Measurements from ENCODE around the gene MRC1.

Gene MRC1

GRCh38 chr10:17808971-17809841 is at the start of gene MRC1:
MRC1 (plus strand) TSS chr10:17809348; CDS start chr10:17809466, 118 bp downstream.
- DNase-seq = no peak

GRCh38 chr10:17764142-17764541 is 45.0 kb upstream of the MRC1 start:
- no peak for DNase-seq

- no peak for DNase-seq
Measured at GRCh38 chr10:17765602-17766001, 43.5 kb upstream of the MRC1 start.

- DNase-seq = no peak
Measured at GRCh38 chr10:17766731-17767130, 42.4 kb upstream of the MRC1 start.

GRCh38 chr10:17768496-17768895 is 40.7 kb upstream of the MRC1 start:
- DNase-seq = no peak

- no peak for DNase-seq
Measured at GRCh38 chr10:17768957-17769356, 40.2 kb upstream of the MRC1 start.

- DNase-seq = no peak
Measured at GRCh38 chr10:17771017-17771416, 38.1 kb upstream of the MRC1 start.

- DNase-seq = no peak
Measured at GRCh38 chr10:17779784-17780183, 29.4 kb upstream of the MRC1 start.

GRCh38 chr10:17780727-17781126 is 28.4 kb upstream of the MRC1 start:
- DNase-seq = no peak

GRCh38 chr10:17781856-17782255 is 27.3 kb upstream of the MRC1 start:
- DNase-seq = no peak

- no peak for DNase-seq
Measured at GRCh38 chr10:17782921-17783665, 26.1 kb upstream of the MRC1 start.

- DNase-seq = no peak
Measured at GRCh38 chr10:17783751-17784150, 25.4 kb upstream of the MRC1 start.

GRCh38 chr10:17784688-17785087 is 24.5 kb upstream of the MRC1 start:
- no peak for DNase-seq

GRCh38 chr10:17785276-17785930 is 23.7 kb upstream of the MRC1 start:
- no peak for DNase-seq

GRCh38 chr10:17787087-17787961 is 21.8 kb upstream of the MRC1 start:
- DNase-seq = no peak

- no peak for DNase-seq
Measured at GRCh38 chr10:17788646-17789045, 20.5 kb upstream of the MRC1 start.

GRCh38 chr10:17789396-17789795 is 19.8 kb upstream of the MRC1 start:
- no peak for DNase-seq

GRCh38 chr10:17790651-17791050 is 18.5 kb upstream of the MRC1 start:
- no peak for DNase-seq

GRCh38 chr10:17792991-17793390 is 16.2 kb upstream of the MRC1 start:
- DNase-seq = no peak

- DNase-seq = no peak
Measured at GRCh38 chr10:17793823-17794644, 15.1 kb upstream of the MRC1 start.

GRCh38 chr10:17795083-17795482 is 14.1 kb upstream of the MRC1 start:
- DNase-seq = no peak
